OCI-LY1 (cell line): Measurements from ENCODE around the gene PPP1R14D.

Experiments used
- CTCF ChIP-seq: fragments of 200-600 bp; sonication (generic), shearing (Covaris generic); IDR thresholded peaks from 2 replicates; pipeline ENCODE4 v1.5.1; 2017; ENCODE audit warnings: mild to moderate bottlenecking, antibody characterized with exemption, low read length, moderate library complexity, mixed read lengths
- EZH2 ChIP-seq: fragments of 200-600 bp; sonication (generic), shearing (Covaris generic); IDR thresholded peaks from 2 replicates; pipeline ENCODE4 v1.8.0; 2017; ENCODE audit warnings: borderline replicate concordance, mixed run types, mild to moderate bottlenecking, antibody characterized with exemption, low read length, moderate library complexity, mixed read lengths

- TF ChIP-seq CTCF (no peak), EZH2 (no peak)
These were observed 4.4 kb upstream of the PPP1R14D start for GRCh38 chr15:40832903-40833302.
